ENCODE data around the gene TMED6.

The TMED6 gene

GRCh38 chr16:69350536-69351133 is 951 bp downstream of the TMED6 start:
- no peak for DNase-seq

- DNase-seq = no peak
Observed at GRCh38 chr16:69349536-69349935, 2.0 kb downstream of the TMED6 start.

GRCh38 chr16:69348222-69348621 is 3.4 kb downstream of the TMED6 start:
- no peak for DNase-seq

- no peak for DNase-seq
Observed at GRCh38 chr16:69346683-69347082, 4.9 kb downstream of the TMED6 start.

- no peak for DNase-seq
Observed at GRCh38 chr16:69345923-69346322, 5.7 kb downstream of the TMED6 start.

- no peak for DNase-seq
Observed at GRCh38 chr16:69344171-69344570, 7.4 kb downstream of the TMED6 start.

GRCh38 chr16:69340095-69340644 is 11.4 kb downstream of the TMED6 start:
- DNase-seq = no peak

- DNase-seq = peak; percentile 92
Observed at GRCh38 chr16:69339289-69340094, 12.1 kb downstream of the TMED6 start, which contains the start of the genes COG8 and NIP7. COG8 (minus strand) TSS chr16:69339564; CDS start chr16:69339552, 12 bp downstream. NIP7 (plus strand) TSS chr16:69339772; CDS start chr16:69339830, 58 bp downstream.

- DNase-seq = no peak
Observed at GRCh38 chr16:69338557-69339288, 12.9 kb downstream of the TMED6 start.

GRCh38 chr16:69334696-69335095 is 16.9 kb downstream of the TMED6 start:
- no peak for DNase-seq

GRCh38 chr16:69330286-69331109 is 21.1 kb downstream of the TMED6 start, which contains the start of gene PDF:
PDF (minus strand) TSS chr16:69330588; CDS start chr16:69330570, 18 bp downstream.
- DNase-seq = peak; percentile 81

- no peak for DNase-seq
Observed at GRCh38 chr16:69329369-69330285, 22.0 kb downstream of the TMED6 start.

- no peak for DNase-seq
Observed at GRCh38 chr16:69328854-69329316, 22.7 kb downstream of the TMED6 start.

- no peak for DNase-seq
Observed at GRCh38 chr16:69327585-69328310, 23.8 kb downstream of the TMED6 start.

- no peak for DNase-seq
Observed at GRCh38 chr16:69326172-69326873, 25.3 kb downstream of the TMED6 start.

- no peak for DNase-seq
Observed at GRCh38 chr16:69325784-69326171, 25.8 kb downstream of the TMED6 start.

- DNase-seq = no peak
Observed at GRCh38 chr16:69324585-69325253, 26.9 kb downstream of the TMED6 start.

- peak; percentile 3 for DNase-seq
Observed at GRCh38 chr16:69324013-69324531, 27.5 kb downstream of the TMED6 start.

GRCh38 chr16:69323415-69323814 is 28.2 kb downstream of the TMED6 start:
- DNase-seq = no peak
